GM18526 (cell line): ENCODE data around the gene FASTK.

ENCODE experiments used
- POLR2A ChIP-seq: IDR thresholded peaks from 3 replicates; pipeline ENCODE4 v1.6.1; 2011; ENCODE audit not compliant: insufficient read length; ENCODE audit errors: extremely low read depth

Gene FASTK

DNA sequence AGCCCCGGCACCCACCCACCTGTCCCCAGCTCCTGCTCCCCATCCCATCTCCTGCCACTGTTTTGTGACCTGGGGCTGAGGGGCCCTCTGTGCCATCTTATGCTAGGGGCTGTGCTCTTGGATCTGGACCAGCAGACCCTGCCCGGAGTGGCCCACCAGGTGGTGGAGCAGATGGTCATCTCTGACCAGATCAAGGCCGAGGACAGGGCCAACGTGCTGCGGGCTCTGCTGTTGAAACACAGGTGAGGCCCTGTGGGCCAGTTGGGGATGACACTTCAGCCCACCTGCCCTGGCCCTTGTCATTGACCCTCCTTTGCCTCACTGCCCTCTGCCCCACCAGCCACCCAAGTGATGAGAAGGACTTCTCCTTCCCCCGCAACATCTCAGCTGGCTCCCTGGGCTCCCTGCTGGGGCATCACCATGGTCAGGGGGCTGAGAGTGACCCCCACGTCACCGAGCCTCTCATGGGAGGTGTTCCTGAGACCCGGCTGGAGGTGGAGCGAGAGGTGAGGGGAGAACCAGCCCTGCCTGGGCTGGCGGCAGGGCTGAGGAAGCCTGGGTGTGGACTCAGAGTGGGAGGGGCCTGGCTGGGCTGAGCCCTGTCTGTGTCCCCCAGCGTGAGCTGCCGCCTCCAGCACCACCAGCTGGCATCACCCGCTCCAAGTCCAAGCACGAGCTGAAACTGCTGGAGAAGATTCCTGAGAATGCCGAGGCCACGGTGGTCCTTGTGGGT lies 10.6 kb downstream of the FASTK start:
- no peak for TF ChIP-seq POLR2A

DNA sequence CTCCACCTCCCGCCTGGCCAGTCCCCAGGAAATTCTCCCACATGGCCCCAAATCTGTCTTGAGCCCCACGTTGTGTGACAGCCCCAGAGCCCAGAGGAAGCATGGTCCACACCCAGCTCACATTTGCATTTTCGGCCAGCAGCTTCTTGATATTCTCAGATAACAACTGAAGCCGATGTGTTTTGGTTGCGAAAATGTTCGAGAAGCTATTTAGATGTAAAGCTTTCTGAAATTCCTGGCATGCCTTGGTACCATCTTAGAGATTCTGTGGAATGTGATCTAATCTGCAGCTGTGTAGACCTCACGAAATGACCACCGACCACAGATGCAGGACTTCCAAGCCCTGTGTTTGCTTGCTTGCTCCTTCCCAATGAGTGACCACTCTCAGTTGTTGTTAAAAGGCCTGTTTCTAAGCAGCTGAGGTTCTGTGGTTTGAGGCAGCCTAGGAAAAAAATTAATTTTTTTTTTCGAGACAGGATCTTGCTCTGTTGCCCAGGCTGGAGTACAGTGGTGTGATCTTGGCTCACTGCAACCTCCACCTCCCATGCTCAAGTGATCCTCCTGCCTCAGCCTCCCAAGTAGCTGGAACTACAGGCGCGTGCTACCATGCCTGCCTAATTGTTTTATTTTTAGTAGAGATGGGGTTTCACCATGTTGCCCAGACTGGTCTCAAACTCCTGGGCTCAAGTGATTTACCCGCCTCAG lies 12.4 kb downstream of the FASTK start:
- TF ChIP-seq POLR2A, result no peak

DNA sequence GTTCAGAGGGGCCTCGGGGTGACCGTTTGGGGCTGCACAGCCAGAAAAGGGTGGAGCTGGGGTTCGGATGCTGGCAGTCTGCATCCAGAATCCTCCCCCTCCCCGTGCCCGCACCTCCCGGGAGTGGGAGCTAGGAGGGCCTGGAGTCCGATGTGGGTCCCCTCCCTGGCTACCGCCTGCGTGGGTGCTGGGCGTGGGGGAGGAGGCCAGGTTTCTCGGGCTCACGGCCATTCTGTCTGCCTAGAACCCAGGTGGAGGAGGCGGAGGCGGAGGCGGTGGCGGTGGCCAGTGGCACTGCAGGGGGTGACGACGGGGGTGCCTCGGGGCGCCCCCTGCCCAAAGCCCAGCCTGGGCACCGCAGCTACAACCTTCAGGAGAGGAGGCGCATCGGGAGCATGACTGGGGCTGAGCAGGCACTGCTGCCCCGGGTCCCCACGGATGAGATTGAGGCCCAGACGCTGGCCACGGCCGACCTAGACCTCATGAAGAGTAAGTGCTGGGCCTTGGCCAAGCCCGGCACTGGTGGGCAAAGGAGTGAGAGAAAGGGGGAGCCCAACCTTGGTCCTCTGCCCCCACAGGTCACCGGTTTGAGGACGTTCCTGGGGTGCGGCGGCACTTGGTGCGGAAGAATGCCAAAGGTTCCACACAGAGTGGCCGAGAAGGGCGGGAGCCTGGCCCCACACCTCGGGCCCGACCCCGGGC lies 14.2 kb downstream of the FASTK start:
- no peak for TF ChIP-seq POLR2A

DNA sequence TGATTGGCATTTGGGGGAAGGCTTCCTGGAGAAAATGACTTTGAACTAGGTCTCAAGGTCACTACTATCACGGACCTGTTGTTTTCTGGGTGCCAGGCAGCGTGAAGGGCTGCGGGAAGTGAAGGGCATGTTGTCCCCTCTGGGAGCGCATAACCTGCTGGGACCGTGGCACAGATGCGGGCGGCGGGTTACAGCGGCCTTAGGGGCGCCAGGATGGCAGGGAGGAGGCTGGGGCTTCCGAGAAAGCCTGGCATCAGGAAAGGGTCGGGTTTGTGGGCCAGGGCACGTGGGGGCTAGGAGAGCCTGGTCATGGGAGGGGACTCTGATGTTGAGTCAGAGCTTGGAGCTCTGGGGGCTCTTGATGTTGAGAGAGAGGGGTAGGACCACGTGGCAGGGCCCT lies 15.1 kb downstream of the FASTK start:
- no peak for TF ChIP-seq POLR2A

DNA sequence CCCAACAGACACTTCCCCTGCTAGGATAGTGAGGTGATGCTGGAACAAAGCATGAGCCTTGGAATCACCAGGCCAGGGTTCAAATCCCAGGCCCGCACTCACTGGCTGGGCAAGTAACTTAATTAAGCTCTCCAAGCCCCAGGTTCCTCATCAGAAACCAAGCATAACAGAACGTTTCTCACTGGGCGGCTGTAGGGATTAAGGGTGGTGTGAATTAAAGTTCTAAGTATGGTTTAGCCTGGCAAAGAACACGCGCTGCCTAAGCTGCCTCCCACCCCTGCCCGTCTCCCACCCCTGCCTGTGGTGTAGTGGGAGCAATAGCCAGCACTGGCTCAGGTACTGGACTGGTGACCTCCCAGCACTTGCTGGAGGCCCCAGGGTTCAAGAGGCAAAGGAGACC lies 15.6 kb downstream of the FASTK start:
- no peak for TF ChIP-seq POLR2A

DNA sequence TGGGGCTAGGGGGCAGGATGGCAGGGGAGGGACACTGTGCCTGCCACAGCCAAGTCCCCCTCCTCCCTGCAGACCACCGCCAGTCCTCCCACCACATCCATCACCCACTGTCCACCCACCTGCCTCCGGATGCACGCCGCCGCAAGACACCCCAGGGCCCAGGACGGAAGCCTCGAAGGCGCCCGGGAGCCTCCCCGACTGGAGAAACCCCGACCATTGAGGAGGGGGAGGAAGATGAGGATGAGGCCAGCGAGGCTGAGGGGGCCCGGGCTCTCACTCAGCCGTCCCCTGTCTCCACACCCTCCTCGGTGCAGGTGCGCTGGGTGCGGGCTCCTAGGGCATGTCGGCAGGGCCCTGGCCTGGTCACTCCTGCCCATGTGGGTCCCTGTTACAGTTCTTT lies 16.2 kb downstream of the FASTK start:
- no peak for TF ChIP-seq POLR2A

DNA sequence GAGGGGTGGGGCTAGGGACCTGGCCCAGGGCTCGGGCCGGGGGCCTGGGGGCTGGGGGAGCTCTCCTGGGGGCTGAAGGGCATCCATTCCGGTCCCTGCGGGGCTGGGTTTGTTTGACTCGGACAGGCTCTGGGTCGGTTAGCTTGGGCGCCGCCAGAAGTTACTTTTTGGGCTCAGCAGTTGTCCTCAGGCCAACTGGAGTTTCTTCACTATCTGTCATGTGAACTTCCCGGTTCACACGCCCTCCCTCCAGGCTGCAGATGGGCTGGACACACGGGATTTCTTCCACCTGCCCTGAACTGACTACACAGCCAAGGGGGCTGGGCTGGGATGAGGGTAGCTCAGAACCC lies 17.4 kb downstream of the FASTK start:
- no peak for TF ChIP-seq POLR2A

DNA sequence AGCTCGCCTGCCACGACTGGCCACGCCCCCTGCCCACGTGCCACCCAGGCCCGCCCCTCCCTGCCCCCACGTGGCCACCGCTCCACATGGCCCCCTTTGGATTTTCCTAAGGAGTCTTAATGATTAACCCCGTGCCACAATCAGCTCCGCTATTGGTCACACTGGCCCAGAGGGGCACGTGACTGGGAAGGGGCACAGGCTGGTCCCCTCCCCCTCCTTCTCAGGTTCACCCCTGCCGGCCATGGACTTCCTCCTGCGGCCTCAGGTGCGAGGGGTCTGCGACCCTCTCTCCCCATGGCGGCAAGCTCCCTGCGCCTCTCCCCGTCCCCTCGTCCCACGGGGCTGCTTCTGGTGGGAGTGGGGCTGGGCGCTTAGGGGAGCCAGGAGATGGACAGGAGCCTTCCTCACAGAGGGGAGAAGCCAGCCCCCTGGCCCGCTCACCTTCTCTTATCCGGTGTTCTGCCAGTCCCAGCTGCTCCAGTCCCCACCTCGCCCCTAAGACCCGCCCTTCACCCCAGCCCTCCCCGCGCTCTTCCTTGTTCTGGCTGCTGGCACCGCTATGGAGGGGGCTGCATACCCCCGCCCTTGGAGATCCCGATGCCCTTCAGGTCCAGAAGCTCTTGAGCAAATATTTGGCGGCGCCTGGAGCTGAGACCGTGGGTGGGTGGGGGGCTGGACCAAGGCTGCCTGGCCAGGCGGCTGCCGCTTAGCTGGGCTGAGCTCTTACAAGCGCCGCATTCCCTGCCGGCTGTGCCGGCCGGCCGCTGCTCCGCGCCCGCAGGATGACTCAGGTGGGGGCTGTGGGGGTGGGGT lies 18.0 kb downstream of the FASTK start:
- no peak for TF ChIP-seq POLR2A

DNA sequence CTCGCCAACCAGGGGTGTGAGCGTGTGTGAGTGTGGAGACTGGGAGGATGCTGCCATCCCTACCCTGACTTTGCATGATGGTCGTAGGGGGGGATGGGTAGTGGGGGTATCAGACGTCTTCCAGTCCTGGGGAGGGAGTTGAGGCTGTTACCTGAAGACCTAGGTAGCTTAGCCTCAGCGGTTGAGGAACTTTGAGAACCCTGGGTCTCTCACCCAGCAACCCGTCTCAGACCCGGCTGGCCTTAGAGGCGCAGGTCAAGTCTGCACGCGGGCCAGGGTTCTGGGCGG lies 18.6 kb downstream of the FASTK start:
- no peak for TF ChIP-seq POLR2A

DNA sequence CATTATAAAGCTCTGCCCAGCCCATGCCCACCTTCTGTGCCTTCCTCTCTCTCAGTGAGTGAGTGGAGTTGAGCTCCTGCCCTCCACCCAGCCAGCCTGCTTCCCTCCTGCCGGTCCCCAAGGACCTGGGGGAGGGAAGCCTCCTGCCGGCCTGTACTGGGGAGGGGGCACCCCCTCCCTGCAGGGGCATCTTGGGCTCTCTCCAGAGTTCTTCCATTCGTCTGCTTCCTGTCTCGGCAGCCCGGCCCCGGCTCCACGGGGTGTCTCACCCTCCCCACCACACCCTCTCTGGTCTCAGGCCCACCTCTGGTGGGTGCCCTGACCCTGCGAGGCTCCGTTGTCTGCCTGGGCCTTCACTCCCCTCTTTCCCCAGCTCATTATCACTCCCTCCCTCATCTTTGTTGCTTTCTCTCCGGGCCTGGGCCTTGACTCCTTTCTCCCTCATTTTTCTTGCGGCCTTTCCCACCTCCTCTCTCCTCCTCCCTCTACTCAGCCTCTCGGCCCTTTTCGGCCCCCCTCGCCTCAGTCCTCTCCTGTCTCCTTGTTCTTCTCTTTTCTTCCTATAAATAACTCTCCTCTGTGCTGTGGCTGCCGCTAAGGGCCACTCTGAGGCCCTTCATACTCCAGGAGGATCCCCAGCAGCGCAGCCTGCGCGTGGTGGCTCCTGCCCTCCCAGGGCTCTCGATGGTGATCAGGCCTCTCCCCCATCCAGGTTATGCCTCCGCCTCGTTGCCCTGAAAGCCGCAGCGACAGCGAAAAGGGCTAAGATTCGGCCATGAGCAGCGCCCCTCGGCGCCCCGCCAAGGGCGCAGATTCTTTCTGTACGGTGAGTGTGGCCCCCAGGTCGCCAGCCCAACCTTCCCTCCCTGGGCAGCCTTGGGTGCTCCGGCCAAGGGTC lies 19.1 kb downstream of the FASTK start:
- TF ChIP-seq POLR2A, result no peak

DNA sequence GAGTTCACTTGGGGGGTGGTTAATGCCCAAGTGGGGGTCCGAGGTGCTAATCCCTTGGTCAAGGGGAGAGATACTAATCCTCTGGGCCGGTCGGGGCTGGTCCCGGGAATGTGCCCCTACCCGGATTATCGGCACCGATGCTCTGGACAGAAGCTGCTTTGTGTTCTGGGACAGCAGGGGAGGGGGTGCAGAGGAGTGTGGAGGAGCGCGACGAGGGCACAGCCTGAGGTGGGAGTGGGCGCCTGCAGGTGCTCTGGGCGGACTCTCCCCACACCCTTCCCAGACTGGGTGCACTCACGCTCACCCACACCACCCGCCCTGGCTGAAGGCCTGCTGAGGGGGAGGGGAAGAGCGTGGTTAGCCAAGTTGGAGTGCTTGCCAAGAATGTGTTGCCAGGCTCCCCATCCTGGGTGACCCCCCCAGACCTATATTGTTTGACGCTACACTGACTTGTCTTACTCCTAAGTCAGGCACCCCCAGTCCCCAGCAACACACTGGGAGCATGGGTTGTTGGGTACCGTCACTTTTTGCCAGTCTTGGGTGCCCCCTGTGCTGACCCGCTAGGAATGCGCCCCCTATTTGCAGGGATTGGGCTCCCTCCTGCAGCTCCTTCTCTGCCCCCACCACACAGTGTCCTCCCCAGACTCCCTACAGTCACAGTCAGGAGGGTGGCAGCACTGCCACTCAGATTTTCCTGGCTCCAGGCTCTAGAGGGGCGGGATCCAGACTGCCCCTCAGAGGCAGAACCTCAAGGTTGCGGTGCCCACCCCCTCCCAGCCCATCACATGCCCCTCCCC lies 20.0 kb downstream of the FASTK start:
- TF ChIP-seq POLR2A, result no peak

DNA sequence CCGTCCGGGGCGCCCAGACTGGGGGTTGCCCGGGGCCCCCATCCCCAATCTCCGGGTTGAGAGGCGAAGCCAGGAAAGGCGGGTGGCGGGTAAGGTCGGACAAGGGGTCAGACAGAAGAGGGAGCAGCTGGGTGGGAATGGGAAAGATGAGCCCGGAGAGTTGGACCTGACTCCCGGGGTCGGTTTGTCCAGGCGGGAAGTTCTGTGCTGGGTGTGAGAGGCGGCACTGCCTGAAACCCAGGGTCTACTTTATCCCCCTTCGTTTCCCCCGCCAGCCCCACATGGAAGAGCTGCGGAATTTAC lies 20.5 kb downstream of the FASTK start:
- no peak for TF ChIP-seq POLR2A

DNA sequence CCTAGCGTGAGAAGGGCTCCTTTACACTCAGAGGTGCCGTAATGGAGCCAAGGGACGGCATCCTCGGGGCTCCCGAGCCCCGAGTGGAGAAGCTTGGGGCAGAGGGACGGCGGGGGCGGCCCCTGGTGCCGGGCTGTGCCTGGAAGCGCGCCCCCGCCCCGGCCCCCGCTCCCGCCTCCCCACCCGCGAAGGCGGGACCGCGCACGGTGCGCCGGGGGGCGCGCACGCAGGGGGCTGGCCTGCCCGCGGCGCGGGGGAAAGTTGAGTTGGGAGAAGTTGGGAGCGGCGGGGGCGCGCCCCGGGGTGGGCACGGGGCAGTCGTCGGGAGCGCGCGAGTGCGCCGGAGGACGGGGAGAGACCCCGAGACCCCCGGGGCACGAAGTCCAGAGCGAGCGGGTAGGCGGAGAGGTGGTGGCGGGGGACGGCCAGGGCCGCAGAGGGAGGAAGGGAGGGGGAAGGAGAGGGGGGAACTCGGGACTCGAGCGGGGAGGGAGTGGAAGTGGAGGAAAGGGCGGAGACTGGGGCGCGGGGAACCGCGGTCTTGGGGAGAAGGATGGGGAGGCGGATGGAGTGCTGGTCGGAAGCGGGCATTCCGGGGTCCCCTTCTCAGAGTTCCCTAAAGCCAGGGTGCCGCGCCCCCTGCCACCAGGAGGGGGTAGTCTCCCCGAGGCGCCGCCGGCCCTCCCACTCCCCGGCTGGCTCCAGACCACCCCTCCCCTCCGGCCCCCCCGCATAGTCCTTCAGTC lies 21.1 kb downstream of the FASTK start, which contains the start of gene SLC4A2:
Gene SLC4A2 (plus strand): TSS at position 223 of the 746 bp plus-strand sequence. CDS start 2,399 bp downstream, outside the sequence.
- TF ChIP-seq POLR2A, result peak; percentile 55
